Erythroblast (primary cell): ENCODE measurements around the gene CNGA3.

Experiments
- GATA1 ChIP-seq: IDR thresholded peaks from 2 replicates; pipeline ENCODE4 v1.6.1; 2011; ENCODE audit warnings: low read depth, mild to moderate bottlenecking, control low read depth, low read length, moderate library complexity
- POLR2A ChIP-seq: IDR thresholded peaks from 2 replicates; pipeline ENCODE4 v1.6.1; 2011; ENCODE audit warnings: mild to moderate bottlenecking, low read length

- TF ChIP-seq POLR2A = no peak
- no peak for TF ChIP-seq GATA1
Observed at GRCh38 chr2:98433363-98433964, 87.2 kb downstream of the CNGA3 start.
